ENCODE data around the gene MRC1.

DNA sequence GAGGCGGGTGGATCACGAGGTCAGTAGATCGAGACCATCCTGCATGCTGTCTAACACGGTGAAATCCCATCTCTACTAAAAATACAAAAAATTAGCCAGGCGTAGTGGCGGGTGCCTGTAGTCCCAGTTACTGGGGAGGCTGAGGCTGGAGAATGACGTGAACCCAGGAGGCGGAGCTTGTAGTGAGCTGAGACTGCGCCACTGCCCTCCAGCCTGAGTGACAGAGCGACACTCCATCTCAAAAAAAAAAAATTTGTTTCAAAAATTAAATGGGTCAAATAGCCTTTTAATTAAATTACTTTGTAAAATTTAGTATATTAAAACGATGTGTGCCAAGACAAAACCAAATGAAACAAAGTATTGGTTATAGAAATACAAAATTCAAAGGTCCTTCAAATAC lies 6.8 kb upstream of the MRC1 start:
- no peak for TF ChIP-seq POLR2A (IDR thresholded peaks at IDR 0.05)
- TF ChIP-seq, protein P1, sequence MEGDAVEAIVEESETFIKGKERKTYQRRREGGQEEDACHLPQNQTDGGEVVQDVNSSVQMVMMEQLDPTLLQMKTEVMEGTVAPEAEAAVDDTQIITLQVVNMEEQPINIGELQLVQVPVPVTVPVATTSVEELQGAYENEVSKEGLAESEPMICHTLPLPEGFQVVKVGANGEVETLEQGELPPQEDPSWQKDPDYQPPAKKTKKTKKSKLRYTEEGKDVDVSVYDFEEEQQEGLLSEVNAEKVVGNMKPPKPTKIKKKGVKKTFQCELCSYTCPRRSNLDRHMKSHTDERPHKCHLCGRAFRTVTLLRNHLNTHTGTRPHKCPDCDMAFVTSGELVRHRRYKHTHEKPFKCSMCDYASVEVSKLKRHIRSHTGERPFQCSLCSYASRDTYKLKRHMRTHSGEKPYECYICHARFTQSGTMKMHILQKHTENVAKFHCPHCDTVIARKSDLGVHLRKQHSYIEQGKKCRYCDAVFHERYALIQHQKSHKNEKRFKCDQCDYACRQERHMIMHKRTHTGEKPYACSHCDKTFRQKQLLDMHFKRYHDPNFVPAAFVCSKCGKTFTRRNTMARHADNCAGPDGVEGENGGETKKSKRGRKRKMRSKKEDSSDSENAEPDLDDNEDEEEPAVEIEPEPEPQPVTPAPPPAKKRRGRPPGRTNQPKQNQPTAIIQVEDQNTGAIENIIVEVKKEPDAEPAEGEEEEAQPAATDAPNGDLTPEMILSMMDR (IDR thresholded peaks at IDR 0.05), result no peak
